Ovary (tissue), 3 donors: Measurements from ENCODE around the gene CLEC16A.

ENCODE experiments used
- CTCF ChIP-seq, 3 donors: fragments of 450-650 bp in 2 of 3; fragments of 200-600 bp in 1 of 3; IDR thresholded peaks; one replicate each; pipeline versions ENCODE4 v1.5.1 to v1.8.0; 2016 to 2022; ENCODE audit warnings: antibody characterized with exemption in 3 of 3, mild to moderate bottlenecking in 1 of 3
- POLR2A ChIP-seq: fragments of 450-650 bp; IDR thresholded peaks from one replicate; pipeline ENCODE4 v1.6.1; 2017; ENCODE audit warnings: antibody characterized with exemption, mild to moderate bottlenecking, moderate library complexity
- donor health status: DM: no; HTN: no; CAD: no.

- TF ChIP-seq CTCF (IDR thresholded peaks at IDR 0.05) (no peak), POLR2A (no peak)
Measured at GRCh38 chr16:11127610-11128195, 183.3 kb downstream of the CLEC16A start.
